ENCODE measurements around the gene DOCK1.

- TF ChIP-seq, protein P1, sequence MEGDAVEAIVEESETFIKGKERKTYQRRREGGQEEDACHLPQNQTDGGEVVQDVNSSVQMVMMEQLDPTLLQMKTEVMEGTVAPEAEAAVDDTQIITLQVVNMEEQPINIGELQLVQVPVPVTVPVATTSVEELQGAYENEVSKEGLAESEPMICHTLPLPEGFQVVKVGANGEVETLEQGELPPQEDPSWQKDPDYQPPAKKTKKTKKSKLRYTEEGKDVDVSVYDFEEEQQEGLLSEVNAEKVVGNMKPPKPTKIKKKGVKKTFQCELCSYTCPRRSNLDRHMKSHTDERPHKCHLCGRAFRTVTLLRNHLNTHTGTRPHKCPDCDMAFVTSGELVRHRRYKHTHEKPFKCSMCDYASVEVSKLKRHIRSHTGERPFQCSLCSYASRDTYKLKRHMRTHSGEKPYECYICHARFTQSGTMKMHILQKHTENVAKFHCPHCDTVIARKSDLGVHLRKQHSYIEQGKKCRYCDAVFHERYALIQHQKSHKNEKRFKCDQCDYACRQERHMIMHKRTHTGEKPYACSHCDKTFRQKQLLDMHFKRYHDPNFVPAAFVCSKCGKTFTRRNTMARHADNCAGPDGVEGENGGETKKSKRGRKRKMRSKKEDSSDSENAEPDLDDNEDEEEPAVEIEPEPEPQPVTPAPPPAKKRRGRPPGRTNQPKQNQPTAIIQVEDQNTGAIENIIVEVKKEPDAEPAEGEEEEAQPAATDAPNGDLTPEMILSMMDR (IDR thresholded peaks at IDR 0.05): no peak
- no peak for TF ChIP-seq POLR2A (IDR thresholded peaks at IDR 0.05)
Observed at GRCh38 chr10:126867567-126868365, 37.5 kb upstream of the DOCK1 start.
